H9 (cell line): Measurements from ENCODE around the gene RBMS3. TPM values are rescaled to one million over a fixed set of nuclear protein-coding genes. Genes with fewer than 3 reads are reported as not detected.

Source experiments
- DNase-seq: peaks from one replicate; pipeline ENCODE4 v3.0.0-alpha.2; 2017
- H2AFZ ChIP-seq: one replicate; pipeline ENCODE4 v1.6.1; 2013; ENCODE audit warnings: mild to moderate bottlenecking, low read length, control low read depth, moderate library complexity
- H2AK5ac ChIP-seq: 2 replicates; pipeline ENCODE4 v1.6.1; 2013; ENCODE audit warnings: low read length, control low read depth, mixed read lengths; ENCODE audit not compliant: insufficient read length
- H2BK120ac ChIP-seq: one replicate; pipeline ENCODE4 v1.6.1; 2013; ENCODE audit warnings: low read depth, mild to moderate bottlenecking, low read length, control low read depth, inconsistent platforms; ENCODE audit not compliant: poor library complexity, severe bottlenecking
- H2BK12ac ChIP-seq: 2 replicates; pipeline ENCODE4 v1.6.1; 2013; ENCODE audit warnings: low read length, control low read depth, mixed read lengths, low read depth; ENCODE audit not compliant: insufficient read length
- H2BK15ac ChIP-seq: 2 replicates; pipeline ENCODE4 v1.6.1; 2013; ENCODE audit warnings: low read depth, low read length, control low read depth
- H2BK20ac ChIP-seq: one replicate; pipeline ENCODE4 v1.6.1; 2013; ENCODE audit warnings: low read depth, mild to moderate bottlenecking, low read length, control low read depth, inconsistent platforms; ENCODE audit not compliant: poor library complexity, severe bottlenecking
- H2BK5ac ChIP-seq: 2 replicates; pipeline ENCODE4 v1.6.1; 2013; ENCODE audit warnings: low read length, control low read depth, mixed read lengths; ENCODE audit not compliant: insufficient read length
- H3K14ac ChIP-seq: 2 replicates; pipeline ENCODE4 v1.6.1; 2013; ENCODE audit warnings: low read length, control low read depth; ENCODE audit not compliant: insufficient read depth
- H3K18ac ChIP-seq: 2 replicates; pipeline ENCODE4 v1.6.1; 2013; ENCODE audit warnings: low read depth, mild to moderate bottlenecking, mixed read lengths, low read length, control low read depth; ENCODE audit not compliant: insufficient read length
- H3K23ac ChIP-seq: 2 replicates; pipeline ENCODE4 v1.6.1; 2013; ENCODE audit warnings: low read length, control low read depth, mixed read lengths, low read depth; ENCODE audit not compliant: insufficient read length
- H3K23me2 ChIP-seq: 2 replicates; pipeline ENCODE4 v1.6.1; 2013; ENCODE audit warnings: low read depth, mild to moderate bottlenecking, mixed read lengths, low read length, control low read depth; ENCODE audit not compliant: insufficient read length, poor library complexity, severe bottlenecking
- H3K27ac ChIP-seq: 2 replicates; pipeline ENCODE4 v1.5.1; 2013; ENCODE audit warnings: low read length, control low read depth, mixed read lengths, low read depth; ENCODE audit not compliant: insufficient read length
- H3K27me3 ChIP-seq: 2 replicates; pipeline ENCODE4 v1.6.1; 2013; ENCODE audit warnings: low read length, control low read depth, inconsistent platforms; ENCODE audit not compliant: insufficient read depth
- H3K4ac ChIP-seq: 2 replicates; pipeline ENCODE4 v1.6.1; 2013; ENCODE audit warnings: low read depth, mild to moderate bottlenecking, control low read depth, inconsistent platforms, low read length, moderate library complexity
- H3K4me1 ChIP-seq: 2 replicates; pipeline ENCODE4 v1.6.1; 2013; ENCODE audit warnings: low read length, control low read depth, inconsistent platforms; ENCODE audit not compliant: insufficient read depth
- H3K4me2 ChIP-seq: 2 replicates; pipeline ENCODE4 v1.6.1; 2013; ENCODE audit warnings: low read length, control low read depth, mixed read lengths; ENCODE audit not compliant: insufficient read length, insufficient read depth
- H3K56ac ChIP-seq: 2 replicates; pipeline ENCODE4 v1.6.1; 2013; ENCODE audit warnings: low read depth, mild to moderate bottlenecking, mixed read lengths, low read length, control low read depth; ENCODE audit not compliant: insufficient read length
- H3K79me1 ChIP-seq: 2 replicates; pipeline ENCODE4 v1.6.1; 2013; ENCODE audit warnings: low read depth, mild to moderate bottlenecking, moderate library complexity, low read length, control low read depth, inconsistent platforms; ENCODE audit not compliant: insufficient read depth, poor library complexity, severe bottlenecking
- H3K79me2 ChIP-seq: 2 replicates; pipeline ENCODE4 v1.6.1; 2013; ENCODE audit warnings: low read length, control low read depth, inconsistent platforms; ENCODE audit not compliant: insufficient read depth
- H3K9ac ChIP-seq: 2 replicates; pipeline ENCODE4 v1.6.1; 2013; ENCODE audit warnings: low read length, control low read depth, mixed read lengths; ENCODE audit not compliant: insufficient read length; ENCODE audit errors: extremely low read depth
- H3K9me3 ChIP-seq: one replicate; pipeline ENCODE4 v1.6.1; 2013; ENCODE audit warnings: low read depth, low read length, inconsistent platforms; ENCODE audit not compliant: control insufficient read depth
- H3T11ph ChIP-seq: one replicate; pipeline ENCODE4 v1.6.1; 2013; ENCODE audit warnings: mild to moderate bottlenecking, low read length, control low read depth, inconsistent platforms
- H4K20me1 ChIP-seq: one replicate; pipeline ENCODE4 v1.6.1; 2013; ENCODE audit not compliant: control insufficient read depth, insufficient read length, insufficient read depth
- H4K5ac ChIP-seq: 2 replicates; pipeline ENCODE4 v1.6.1; 2013; ENCODE audit warnings: low read depth, mild to moderate bottlenecking, mixed read lengths, low read length, control low read depth; ENCODE audit not compliant: insufficient read length
- H4K8ac ChIP-seq: replicated peaks from 2 replicates; pipeline ENCODE4 v1.6.1; 2013; ENCODE audit warnings: low read length, control low read depth, mixed read lengths, low read depth; ENCODE audit not compliant: insufficient read length
- H4K91ac ChIP-seq: 2 replicates; pipeline ENCODE4 v1.6.1; 2013; ENCODE audit warnings: low read depth, mild to moderate bottlenecking, moderate library complexity, mixed read lengths, low read length, control low read depth; ENCODE audit not compliant: insufficient read length
- H3K27ac Mint-ChIP-seq, 3 experiments: 2 replicates in 2 of 3; 3 replicates in 1 of 3; pipeline ENCODE4 v1.8.0; 2020 to 2021; ENCODE audit warnings: mixed read lengths in 3 of 3, mild to moderate bottlenecking in 1 of 3, moderate library complexity in 1 of 3
- H3K27me3 Mint-ChIP-seq: 2 replicates; pipeline ENCODE4 v1.8.0; 2021; ENCODE audit warnings: low read depth, mild to moderate bottlenecking, moderate library complexity, mixed read lengths
- H3K36me3 Mint-ChIP-seq, 3 experiments: 2 replicates in 2 of 3; 3 replicates in 1 of 3; pipeline ENCODE4 v1.8.0; 2020 to 2021; ENCODE audit warnings: low read depth in 3 of 3, mixed read lengths in 3 of 3; ENCODE audit not compliant: insufficient read depth in 1 of 3
- H3K4me1 Mint-ChIP-seq, 2 experiments: 2 replicates each; pipeline ENCODE4 v1.8.0; 2020; ENCODE audit warnings: mixed read lengths in 2 of 2
- H3K4me3 Mint-ChIP-seq, 2 experiments: 2 replicates in 1 of 2; 3 replicates in 1 of 2; pipeline ENCODE4 v1.8.0; 2020 to 2021; ENCODE audit warnings: mild to moderate bottlenecking in 2 of 2, mixed read lengths in 2 of 2, moderate library complexity in 1 of 2
- H3K9me3 Mint-ChIP-seq, 2 experiments: 2 replicates in 1 of 2; 3 replicates in 1 of 2; pipeline ENCODE4 v1.8.0; 2020; ENCODE audit warnings: mild to moderate bottlenecking in 2 of 2, mixed read lengths in 2 of 2, moderate library complexity in 1 of 2
- WGBS: extraction: QIAGEN DNeasy Blood & Tissue Kit; methylation state at CpG from one replicate; pipeline ENCODE4 v1.1.7; 2013; ENCODE audit warnings: missing lambda C conversion rate, low lambda C conversion rate, mixed read lengths; ENCODE audit not compliant: insufficient read length; ENCODE audit errors: extremely low coverage; 5-methylcytosine and 5-hydroxymethylcytosine counted together
- total RNA-seq: library from RNA; stranded (reverse); gene quantifications from 2 replicates; pipeline ENCODE4 v1.2.1, GENCODE V29; 2021
- TF ChIP-seq, protein P1 (sequence below): fragments of 200-600 bp; sonication (generic); conservative IDR thresholded peaks from 3 replicates; pipeline ENCODE4 v1.8.0; 2021; ENCODE audit warnings: antibody characterized with exemption, mild to moderate bottlenecking

RBMS3 gene
- total RNA-seq, 1 experiment from 2014 or later = 8.1 TPM

GRCh38 chr3:29506502-29506901, 225.6 kb downstream of the RBMS3 start:
- H3K9me3 Mint-ChIP-seq = peaks cover 0 to 7% of the 10 kb centered on the region in 2 experiments; a peak in 3 of 5 replicates
- H3K27ac Mint-ChIP-seq = no peak overlapping the region
- no peak overlapping the region for H3K4me3 Mint-ChIP-seq
- H2AFZ ChIP-seq = no peak overlapping the region
- H3K9me3 ChIP-seq = no peaks in the 10 kb centered on the region
- H3K27ac ChIP-seq = no peak overlapping the region
- no peaks in the 10 kb centered on the region for H3K27me3 ChIP-seq
- H4K5ac ChIP-seq = no peak overlapping the region
- no peak overlapping the region for H2BK12ac ChIP-seq
- H3K79me1 ChIP-seq = no peaks in the 10 kb centered on the region
- H3K79me2 ChIP-seq = no peaks in the 10 kb centered on the region
- H4K91ac ChIP-seq = no peak overlapping the region
- no peak overlapping the region for H3T11ph ChIP-seq
- no peaks in the 10 kb centered on the region for H3K23me2 ChIP-seq
- no peaks in the 10 kb centered on the region for H3K4me1 ChIP-seq
- H4K8ac ChIP-seq = no peak overlapping the region
- H3K27me3 Mint-ChIP-seq = no peaks in the 10 kb centered on the region
- peaks cover 0 to 6% (median 3%) of the 10 kb centered on the region in 3 experiments; a peak in 3 of 7 replicates for H3K36me3 Mint-ChIP-seq
- no peak overlapping the region for H2BK15ac ChIP-seq
- H3K56ac ChIP-seq = no peak overlapping the region
- H2AK5ac ChIP-seq = no peak overlapping the region
- H3K4me2 ChIP-seq = no peak overlapping the region
- H3K4ac ChIP-seq = no peak overlapping the region
- no peak for DNase-seq
- TF ChIP-seq, protein P1, sequence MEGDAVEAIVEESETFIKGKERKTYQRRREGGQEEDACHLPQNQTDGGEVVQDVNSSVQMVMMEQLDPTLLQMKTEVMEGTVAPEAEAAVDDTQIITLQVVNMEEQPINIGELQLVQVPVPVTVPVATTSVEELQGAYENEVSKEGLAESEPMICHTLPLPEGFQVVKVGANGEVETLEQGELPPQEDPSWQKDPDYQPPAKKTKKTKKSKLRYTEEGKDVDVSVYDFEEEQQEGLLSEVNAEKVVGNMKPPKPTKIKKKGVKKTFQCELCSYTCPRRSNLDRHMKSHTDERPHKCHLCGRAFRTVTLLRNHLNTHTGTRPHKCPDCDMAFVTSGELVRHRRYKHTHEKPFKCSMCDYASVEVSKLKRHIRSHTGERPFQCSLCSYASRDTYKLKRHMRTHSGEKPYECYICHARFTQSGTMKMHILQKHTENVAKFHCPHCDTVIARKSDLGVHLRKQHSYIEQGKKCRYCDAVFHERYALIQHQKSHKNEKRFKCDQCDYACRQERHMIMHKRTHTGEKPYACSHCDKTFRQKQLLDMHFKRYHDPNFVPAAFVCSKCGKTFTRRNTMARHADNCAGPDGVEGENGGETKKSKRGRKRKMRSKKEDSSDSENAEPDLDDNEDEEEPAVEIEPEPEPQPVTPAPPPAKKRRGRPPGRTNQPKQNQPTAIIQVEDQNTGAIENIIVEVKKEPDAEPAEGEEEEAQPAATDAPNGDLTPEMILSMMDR = no peak
- no peak overlapping the region for H3K9ac ChIP-seq
- H2BK5ac ChIP-seq = no peak overlapping the region
- WGBS = no CpG with 5 or more reads among the region's 3 CpGs
- H2BK20ac ChIP-seq = no peak overlapping the region
- H4K20me1 ChIP-seq = no peaks in the 10 kb centered on the region
- H3K14ac ChIP-seq = no peak overlapping the region
- H3K4me1 Mint-ChIP-seq = peaks cover 0 to 2% of the 10 kb centered on the region in 2 experiments; a peak in 1 of 4 replicates
- no peak overlapping the region for H3K18ac ChIP-seq
- no peak overlapping the region for H2BK120ac ChIP-seq
- H3K23ac ChIP-seq = no peak overlapping the region
